ENCODE data around the gene ZDHHC23. TPM values are rescaled to one million over a fixed set of nuclear protein-coding genes. Genes with fewer than 3 reads are reported as not detected.

Gene ZDHHC23
- total and polyA plus RNA-seq, 10 of the 15 experiments (the other 5 are each of a cell fraction or from before 2014, with no cell fraction given), result 0.79 to 4.6 (median 2.9) TPM

DNA sequence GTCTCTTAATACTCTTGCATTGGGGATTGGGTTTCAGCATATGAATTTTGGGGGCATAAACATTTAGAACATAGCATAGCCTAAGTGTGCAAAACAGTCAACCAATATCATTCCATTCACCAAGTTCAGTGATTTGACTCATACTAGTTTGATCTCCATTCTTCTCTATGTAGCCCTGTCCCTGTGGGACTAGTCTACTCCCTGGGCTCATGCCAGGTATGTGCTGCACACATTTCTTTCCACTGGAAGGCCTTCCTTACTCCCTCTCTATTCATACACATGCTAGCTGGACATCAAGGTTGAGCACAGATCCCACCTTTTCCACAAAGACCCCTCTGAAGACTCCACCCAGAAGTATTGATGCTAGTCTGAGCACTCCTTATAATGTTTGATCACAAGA lies 5.1 kb downstream of the ZDHHC23 start:
- no peaks in the 10 kb centered on the region for H3K27me3 ChIP-seq (replicated peaks in 1 of 2; ENCODE audit: control insufficient read depth in 2 of 2, insufficient read depth in 2 of 2, low read length in 1 of 2)
- no peak overlapping the region for H3K4me3 ChIP-seq
- ATAC-seq, result no peak
- H3K36me3 ChIP-seq (ENCODE audit: control insufficient read depth in 2 of 2, insufficient read depth in 2 of 2, low read length in 1 of 2), result no peaks in the 10 kb centered on the region
- RAD21 ChIA-PET (ENCODE audit: unreplicated experiment), result no interaction called here
- no peak overlapping the region for H2AFZ ChIP-seq (ENCODE audit: control insufficient read depth, low read depth, low read length)
- no peak overlapping the region for H3K4me2 ChIP-seq (ENCODE audit: control insufficient read depth, insufficient read depth)
- no TSS peak for BruUV-seq (replicated peaks)
- no peak for FAIRE-seq
- SMC1A ChIA-PET (ENCODE audit: uncharacterized antibody, unreplicated experiment), result no interaction called here
- intact Hi-C loops (cut with micrococcal nuclease; ENCODE audit: unreplicated experiment) (no loop called here), in situ Hi-C loops (cut with MboI) (no loop called here)
- CTCF ChIA-PET, result interaction anchor here (0.5 kb wide), 1 partner anchor 344 kb away, joined by 3 read pairs; no protein-coding TSS in a partner anchor
- no peak for DNase-seq (ENCODE audit: low read depth, low spot score)
- H3K27ac ChIP-seq (ENCODE audit: control insufficient read depth, insufficient read depth), result no peak overlapping the region
- H3K4me1 ChIP-seq (ENCODE audit: control insufficient read depth, insufficient read depth, low read length), result no peaks in the 10 kb centered on the region
- no peaks in the 10 kb centered on the region for H4K20me1 ChIP-seq (ENCODE audit: control insufficient read depth, insufficient read depth)
- TF ChIP-seq FOXK2 (IDR thresholded peaks at IDR 0.05), result no peak
- no peak overlapping the region for H3K9ac ChIP-seq (ENCODE audit: control insufficient read depth, insufficient read depth, low read length)
- H3K9me3 ChIP-seq (replicated peaks; ENCODE audit: control insufficient read depth, insufficient read depth, low read length), result no peaks in the 10 kb centered on the region
- POLR2A ChIA-PET, result no interaction called here
- H3K79me2 ChIP-seq (ENCODE audit: control insufficient read depth, insufficient read depth, low read length), result no peaks in the 10 kb centered on the region

DNA sequence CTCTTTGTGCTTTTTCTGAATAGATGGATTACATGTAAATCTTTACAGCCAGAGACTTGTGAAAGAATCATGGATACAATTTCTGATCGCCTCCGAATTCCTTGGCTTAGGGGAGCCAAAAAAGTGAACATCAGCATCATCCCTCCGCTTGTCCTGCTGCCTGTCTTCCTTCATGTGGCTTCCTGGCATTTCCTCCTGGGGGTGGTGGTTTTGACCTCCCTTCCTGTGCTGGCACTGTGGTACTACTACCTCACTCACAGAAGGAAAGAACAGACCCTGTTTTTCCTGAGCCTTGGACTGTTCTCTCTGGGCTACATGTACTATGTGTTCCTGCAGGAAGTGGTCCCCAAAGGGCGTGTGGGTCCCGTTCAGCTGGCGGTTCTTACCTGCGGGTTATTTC lies 5.9 kb downstream of the ZDHHC23 start:
- 84% methylated on average over 7 of the region's 7 CpGs for WGBS (ENCODE audit: insufficient coverage, insufficient replicate concordance, low lambda C conversion rate, missing lambda C conversion rate)
- Histone ChIP-seq H3K4me2 (ENCODE audit: control insufficient read depth, insufficient read depth) (no peak overlapping the region), H3K27me3 (replicated peaks in 1 of 2; ENCODE audit: control insufficient read depth in 2 of 2, insufficient read depth in 2 of 2, low read length in 1 of 2) (no peaks in the 10 kb centered on the region), H3K79me2 (ENCODE audit: control insufficient read depth, insufficient read depth, low read length) (no peaks in the 10 kb centered on the region), H3K9ac (ENCODE audit: control insufficient read depth, insufficient read depth, low read length) (no peak overlapping the region), H4K20me1 (ENCODE audit: control insufficient read depth, insufficient read depth) (no peaks in the 10 kb centered on the region), H3K4me3 (no peak overlapping the region), H3K27ac (ENCODE audit: control insufficient read depth, insufficient read depth) (no peak overlapping the region), H3K9me3 (replicated peaks; ENCODE audit: control insufficient read depth, insufficient read depth, low read length) (no peaks in the 10 kb centered on the region), H3K36me3 (ENCODE audit: control insufficient read depth in 2 of 2, insufficient read depth in 2 of 2, low read length in 1 of 2) (no peaks in the 10 kb centered on the region), H3K4me1 (ENCODE audit: control insufficient read depth, insufficient read depth, low read length) (no peaks in the 10 kb centered on the region), H2AFZ (ENCODE audit: control insufficient read depth, low read depth, low read length) (no peak overlapping the region)
- ATAC-seq (no peak), FAIRE-seq (no peak), DNase-seq (ENCODE audit: low read depth, low spot score) (no peak)
- intact Hi-C loops (cut with micrococcal nuclease; ENCODE audit: unreplicated experiment), result no loop called here
- SMC1A ChIA-PET (ENCODE audit: uncharacterized antibody, unreplicated experiment), result no interaction called here
- in situ Hi-C loops (cut with MboI), result no loop called here
- POLR2A ChIA-PET, result no interaction called here
- BruUV-seq (replicated peaks), result no TSS peak
- RAD21 ChIA-PET (ENCODE audit: unreplicated experiment), result no interaction called here
- CTCF ChIA-PET, result no interaction called here
- TF ChIP-seq NBN (IDR thresholded peaks at IDR 0.05), result no peak
- TF ChIP-seq, protein P1, sequence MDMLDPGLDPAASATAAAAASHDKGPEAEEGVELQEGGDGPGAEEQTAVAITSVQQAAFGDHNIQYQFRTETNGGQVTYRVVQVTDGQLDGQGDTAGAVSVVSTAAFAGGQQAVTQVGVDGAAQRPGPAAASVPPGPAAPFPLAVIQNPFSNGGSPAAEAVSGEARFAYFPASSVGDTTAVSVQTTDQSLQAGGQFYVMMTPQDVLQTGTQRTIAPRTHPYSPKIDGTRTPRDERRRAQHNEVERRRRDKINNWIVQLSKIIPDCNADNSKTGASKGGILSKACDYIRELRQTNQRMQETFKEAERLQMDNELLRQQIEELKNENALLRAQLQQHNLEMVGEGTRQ (IDR thresholded peaks at IDR 0.05; ENCODE audit: borderline replicate concordance, low read depth, low read length), result no peak
- no peak for TF ChIP-seq STAT3 (IDR thresholded peaks at IDR 0.05; ENCODE audit: low read depth, low read length)
- no peak for TF ChIP-seq MEF2A (IDR thresholded peaks at IDR 0.05; ENCODE audit: insufficient read depth, low read depth, low read length)
- no peak for TF ChIP-seq MYC (IDR thresholded peaks at IDR 0.05; ENCODE audit: insufficient read depth, insufficient read length, insufficient replicate concordance, low read length, severe bottlenecking)
- no peak for TF ChIP-seq SIX5 (IDR thresholded peaks at IDR 0.05; ENCODE audit: low read depth, low read length, severe bottlenecking)
- no peak for TF ChIP-seq EP300 (IDR thresholded peaks at IDR 0.05; ENCODE audit: borderline replicate concordance in 1 of 2, control insufficient read depth in 1 of 2, low read depth in 2 of 2, low read length in 2 of 2)
- no peak for TF ChIP-seq IRF4 (IDR thresholded peaks at IDR 0.05; ENCODE audit: low read depth, low read length)
- TF ChIP-seq, protein P2, sequence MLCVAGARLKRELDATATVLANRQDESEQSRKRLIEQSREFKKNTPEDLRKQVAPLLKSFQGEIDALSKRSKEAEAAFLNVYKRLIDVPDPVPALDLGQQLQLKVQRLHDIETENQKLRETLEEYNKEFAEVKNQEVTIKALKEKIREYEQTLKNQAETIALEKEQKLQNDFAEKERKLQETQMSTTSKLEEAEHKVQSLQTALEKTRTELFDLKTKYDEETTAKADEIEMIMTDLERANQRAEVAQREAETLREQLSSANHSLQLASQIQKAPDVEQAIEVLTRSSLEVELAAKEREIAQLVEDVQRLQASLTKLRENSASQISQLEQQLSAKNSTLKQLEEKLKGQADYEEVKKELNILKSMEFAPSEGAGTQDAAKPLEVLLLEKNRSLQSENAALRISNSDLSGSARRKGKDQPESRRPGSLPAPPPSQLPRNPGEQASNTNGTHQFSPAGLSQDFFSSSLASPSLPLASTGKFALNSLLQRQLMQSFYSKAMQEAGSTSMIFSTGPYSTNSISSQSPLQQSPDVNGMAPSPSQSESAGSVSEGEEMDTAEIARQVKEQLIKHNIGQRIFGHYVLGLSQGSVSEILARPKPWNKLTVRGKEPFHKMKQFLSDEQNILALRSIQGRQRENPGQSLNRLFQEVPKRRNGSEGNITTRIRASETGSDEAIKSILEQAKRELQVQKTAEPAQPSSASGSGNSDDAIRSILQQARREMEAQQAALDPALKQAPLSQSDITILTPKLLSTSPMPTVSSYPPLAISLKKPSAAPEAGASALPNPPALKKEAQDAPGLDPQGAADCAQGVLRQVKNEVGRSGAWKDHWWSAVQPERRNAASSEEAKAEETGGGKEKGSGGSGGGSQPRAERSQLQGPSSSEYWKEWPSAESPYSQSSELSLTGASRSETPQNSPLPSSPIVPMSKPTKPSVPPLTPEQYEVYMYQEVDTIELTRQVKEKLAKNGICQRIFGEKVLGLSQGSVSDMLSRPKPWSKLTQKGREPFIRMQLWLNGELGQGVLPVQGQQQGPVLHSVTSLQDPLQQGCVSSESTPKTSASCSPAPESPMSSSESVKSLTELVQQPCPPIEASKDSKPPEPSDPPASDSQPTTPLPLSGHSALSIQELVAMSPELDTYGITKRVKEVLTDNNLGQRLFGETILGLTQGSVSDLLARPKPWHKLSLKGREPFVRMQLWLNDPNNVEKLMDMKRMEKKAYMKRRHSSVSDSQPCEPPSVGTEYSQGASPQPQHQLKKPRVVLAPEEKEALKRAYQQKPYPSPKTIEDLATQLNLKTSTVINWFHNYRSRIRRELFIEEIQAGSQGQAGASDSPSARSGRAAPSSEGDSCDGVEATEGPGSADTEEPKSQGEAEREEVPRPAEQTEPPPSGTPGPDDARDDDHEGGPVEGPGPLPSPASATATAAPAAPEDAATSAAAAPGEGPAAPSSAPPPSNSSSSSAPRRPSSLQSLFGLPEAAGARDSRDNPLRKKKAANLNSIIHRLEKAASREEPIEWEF (IDR thresholded peaks at IDR 0.05; ENCODE audit: insufficient replicate concordance, low read depth, low read length), result no peak
- TF ChIP-seq, protein P3, sequence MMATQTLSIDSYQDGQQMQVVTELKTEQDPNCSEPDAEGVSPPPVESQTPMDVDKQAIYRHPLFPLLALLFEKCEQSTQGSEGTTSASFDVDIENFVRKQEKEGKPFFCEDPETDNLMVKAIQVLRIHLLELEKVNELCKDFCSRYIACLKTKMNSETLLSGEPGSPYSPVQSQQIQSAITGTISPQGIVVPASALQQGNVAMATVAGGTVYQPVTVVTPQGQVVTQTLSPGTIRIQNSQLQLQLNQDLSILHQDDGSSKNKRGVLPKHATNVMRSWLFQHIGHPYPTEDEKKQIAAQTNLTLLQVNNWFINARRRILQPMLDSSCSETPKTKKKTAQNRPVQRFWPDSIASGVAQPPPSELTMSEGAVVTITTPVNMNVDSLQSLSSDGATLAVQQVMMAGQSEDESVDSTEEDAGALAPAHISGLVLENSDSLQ (IDR thresholded peaks at IDR 0.05), result no peak
- TF ChIP-seq BCL11A (IDR thresholded peaks at IDR 0.05; ENCODE audit: low read depth, low read length), result no peak
